IPS DF 6.9 (cell line): ENCODE data around the gene COA1.

Experiments
- DNase-seq: peaks from one replicate; pipeline ENCODE4 v3.0.0-alpha.2; 2013; ENCODE audit warnings: low read depth, low spot score
- H3K27ac ChIP-seq: one replicate; pipeline ENCODE4 v1.5.1; 2013; ENCODE audit warnings: low read length, control low read depth
- H3K27me3 ChIP-seq: 2 replicates; pipeline ENCODE4 v1.6.1; 2013; ENCODE audit warnings: mild to moderate bottlenecking, low read length; ENCODE audit not compliant: control insufficient read depth, insufficient read depth
- H3K36me3 ChIP-seq: 2 replicates; pipeline ENCODE4 v1.6.1; 2013; ENCODE audit warnings: low read length; ENCODE audit not compliant: control insufficient read depth, insufficient read depth
- H3K4me1 ChIP-seq: 2 replicates; pipeline ENCODE4 v1.6.1; 2013; ENCODE audit warnings: low read length; ENCODE audit not compliant: control insufficient read depth, insufficient read depth
- H3K4me3 ChIP-seq: 2 replicates; pipeline ENCODE4 v1.5.1; 2013; ENCODE audit warnings: mild to moderate bottlenecking, low read length
- H3K9me3 ChIP-seq: 2 replicates; pipeline ENCODE4 v1.6.1; 2013; ENCODE audit warnings: low read length, inconsistent platforms; ENCODE audit not compliant: control insufficient read depth, insufficient read depth
- WGBS: extraction: QIAGEN DNeasy Blood & Tissue Kit; methylation state at CpG from one replicate; pipeline ENCODE4 v1.1.7; 2013; ENCODE audit warnings: mixed read lengths, missing lambda C conversion rate; ENCODE audit not compliant: insufficient read length, insufficient coverage; 5-methylcytosine and 5-hydroxymethylcytosine counted together

COA1 gene

GRCh38 chr7:43767311-43767710, 38.0 kb upstream of the COA1 start:
- no peak overlapping the region for H3K27ac ChIP-seq
- no CpG with 5 or more reads among the region's 8 CpGs for WGBS
- no peaks in the 10 kb centered on the region for H3K36me3 ChIP-seq
- H3K4me3 ChIP-seq, result no peak overlapping the region
- no peaks in the 10 kb centered on the region for H3K27me3 ChIP-seq
- H3K4me1 ChIP-seq, result peaks cover 3% of the 10 kb centered on the region; the same call in 1 of the 2 replicates
- DNase-seq, result no peak
- no peaks in the 10 kb centered on the region for H3K9me3 ChIP-seq

- no peak for DNase-seq
- peaks cover 3% of the 10 kb centered on the region; the same call in 1 of the 2 replicates for H3K4me1 ChIP-seq
- no CpG with 5 or more reads among the region's 8 CpGs for WGBS
- no peaks in the 10 kb centered on the region for H3K27me3 ChIP-seq
- H3K9me3 ChIP-seq, result no peaks in the 10 kb centered on the region
- no peaks in the 10 kb centered on the region for H3K36me3 ChIP-seq
- no peak overlapping the region for H3K27ac ChIP-seq
- H3K4me3 ChIP-seq, result no peak overlapping the region
Observed at GRCh38 chr7:43766564-43766963, 37.2 kb upstream of the COA1 start.

- Histone ChIP-seq H3K4me3 (no peak overlapping the region), H3K4me1 (peaks cover 3% of the 10 kb centered on the region; the same call in 1 of the 2 replicates), H3K36me3 (no peaks in the 10 kb centered on the region), H3K9me3 (no peaks in the 10 kb centered on the region), H3K27ac (no peak overlapping the region), H3K27me3 (no peaks in the 10 kb centered on the region)
- DNase-seq, result no peak
- WGBS, result no CpG with 5 or more reads among the region's 10 CpGs
Observed at GRCh38 chr7:43764807-43765491, 35.6 kb upstream of the COA1 start.

- no peak for DNase-seq
- Histone ChIP-seq H3K9me3 (no peaks in the 10 kb centered on the region), H3K36me3 (no peaks in the 10 kb centered on the region), H3K27me3 (peaks cover 2% of the 10 kb centered on the region), H3K27ac (no peak overlapping the region), H3K4me3 (no peak overlapping the region), H3K4me1 (peaks cover 3% of the 10 kb centered on the region)
- WGBS, result no CpG with 5 or more reads among the region's 9 CpGs
Observed at GRCh38 chr7:43764039-43764761, 34.9 kb upstream of the COA1 start.

- WGBS, result no CpG with 5 or more reads among the region's 3 CpGs
Observed at GRCh38 chr7:43763183-43763582, 33.9 kb upstream of the COA1 start.

GRCh38 chr7:43761938-43762692, 32.8 kb upstream of the COA1 start:
- no peaks in the 10 kb centered on the region for H3K36me3 ChIP-seq
- H3K4me3 ChIP-seq, result no peak overlapping the region
- peaks cover 10% of the 10 kb centered on the region for H3K27me3 ChIP-seq
- no peaks in the 10 kb centered on the region for H3K9me3 ChIP-seq
- no peak overlapping the region for H3K27ac ChIP-seq
- H3K4me1 ChIP-seq, result peaks cover 3% of the 10 kb centered on the region
- WGBS, result no CpG with 5 or more reads among the region's 5 CpGs
- DNase-seq, result no peak

More at GRCh38 chr7:43763183-43763582, 33.9 kb upstream of the COA1 start:
- DNase-seq, result no peak
- H3K27ac ChIP-seq, result no peak overlapping the region
- H3K36me3 ChIP-seq, result no peaks in the 10 kb centered on the region
- peaks cover 2% of the 10 kb centered on the region for H3K27me3 ChIP-seq
- H3K4me3 ChIP-seq, result no peak overlapping the region
- no peaks in the 10 kb centered on the region for H3K9me3 ChIP-seq
- peaks cover 3% of the 10 kb centered on the region for H3K4me1 ChIP-seq

GRCh38 chr7:43761382-43761781, 32.1 kb upstream of the COA1 start:
- H3K36me3 ChIP-seq, result no peaks in the 10 kb centered on the region
- DNase-seq, result no peak
- H3K4me1 ChIP-seq, result peaks cover 3% of the 10 kb centered on the region
- peaks cover 10% of the 10 kb centered on the region for H3K27me3 ChIP-seq
- H3K4me3 ChIP-seq, result no peak overlapping the region
- H3K9me3 ChIP-seq, result no peaks in the 10 kb centered on the region
- H3K27ac ChIP-seq, result no peak overlapping the region
- no CpG with 5 or more reads among the region's 1 CpG for WGBS

- no CpG with 5 or more reads among the region's 5 CpGs for WGBS
- H3K27me3 ChIP-seq, result peaks cover 10% of the 10 kb centered on the region
Observed at GRCh38 chr7:43760861-43761260, 31.5 kb upstream of the COA1 start.

GRCh38 chr7:43758822-43759683, 29.7 kb upstream of the COA1 start:
- Histone ChIP-seq H3K27me3 (peaks cover 10% of the 10 kb centered on the region), H3K4me3 (peak overlapping the region; percentile 92; the same call in 1 of the 2 replicates), H3K4me1 (peaks cover 2% of the 10 kb centered on the region), H3K9me3 (no peaks in the 10 kb centered on the region), H3K27ac (no peak overlapping the region), H3K36me3 (no peaks in the 10 kb centered on the region)
- no peak for DNase-seq
- no CpG with 5 or more reads among the region's 56 CpGs for WGBS

More at GRCh38 chr7:43760861-43761260, 31.5 kb upstream of the COA1 start:
- Histone ChIP-seq H3K4me1 (peaks cover 3% of the 10 kb centered on the region), H3K27ac (no peak overlapping the region), H3K36me3 (no peaks in the 10 kb centered on the region), H3K9me3 (no peaks in the 10 kb centered on the region), H3K4me3 (no peak overlapping the region)
- DNase-seq, result no peak
